ENCODE measurements around the gene ZNF385C. TPM values are rescaled to one million over a fixed set of nuclear protein-coding genes. Genes with fewer than 3 reads are reported as not detected.

Gene ZNF385C
- total and polyA plus RNA-seq, 4 donors, result 0.03 to 0.19 (median 0.06) TPM; not detected in 1

- peaks cover 0 to 4% (median 3%) of the 10 kb centered on the region in 4 donors for H3K4me1 ChIP-seq (ENCODE audit: control insufficient read depth in 4 of 4, insufficient read depth in 4 of 4, low read length in 3 of 4)
- H3K9me3 ChIP-seq (ENCODE audit: control insufficient read depth in 4 of 4, low read length in 3 of 4), result no peaks in the 10 kb centered on the region
- no peak overlapping the region for H3K27ac ChIP-seq (ENCODE audit: low read depth in 1 of 2, low read length in 2 of 2)
- H3K27me3 ChIP-seq (ENCODE audit: control insufficient read depth in 4 of 4, insufficient read depth in 4 of 4, low read length in 3 of 4), result no peaks in the 10 kb centered on the region
- WGBS, result 88% methylated on average over 14 of the region's 14 CpGs
- no peaks in the 10 kb centered on the region for H3K36me3 ChIP-seq (ENCODE audit: control insufficient read depth in 4 of 4, insufficient read depth in 3 of 4, low read depth in 1 of 4, low read length in 3 of 4)
- no peak overlapping the region for H3K9ac ChIP-seq (ENCODE audit: low read depth in 1 of 2, low read length in 2 of 2)
- TF ChIP-seq HNF4A (conservative IDR thresholded peaks at IDR 0.05), result no peak
- no peak for TF ChIP-seq NR2F2 (IDR thresholded peaks at IDR 0.05)
- no peak for TF ChIP-seq GABPA (IDR thresholded peaks at IDR 0.05 in 1 of 2, conservative IDR thresholded peaks at IDR 0.05 in 1 of 2)
- no peak for TF ChIP-seq SP1 (IDR thresholded peaks at IDR 0.05)
- TF ChIP-seq EGR1 (IDR thresholded peaks at IDR 0.05; ENCODE audit: low read depth in 2 of 2), result no peak
- no peak for TF ChIP-seq FOXA1 (IDR thresholded peaks at IDR 0.05)
- TF ChIP-seq CTCF (IDR thresholded peaks at IDR 0.05; ENCODE audit: low read depth, low read length, missing input control), result no peak
- no peak for TF ChIP-seq ATF3 (IDR thresholded peaks at IDR 0.05)
- TF ChIP-seq REST (IDR thresholded peaks at IDR 0.05), result no peak
- no peak for TF ChIP-seq RXRA (IDR thresholded peaks at IDR 0.05)
- TF ChIP-seq YY1 (IDR thresholded peaks at IDR 0.05), result no peak
- no peak for TF ChIP-seq JUND (IDR thresholded peaks at IDR 0.05)
- no peak for TF ChIP-seq TAF1 (conservative IDR thresholded peaks at IDR 0.05)
- no peak for TF ChIP-seq RAD21 (IDR thresholded peaks at IDR 0.05)
- TF ChIP-seq FOXA2 (IDR thresholded peaks at IDR 0.05), result no peak
- TF ChIP-seq HNF4G (IDR thresholded peaks at IDR 0.05), result no peak
- no peak for DNase-seq (ENCODE audit: low spot score)
- H3K4me3 ChIP-seq (ENCODE audit: low read depth in 1 of 3, low read length in 3 of 3), result no peak overlapping the region
Measured at GRCh38 chr17:42062681-42063080, 35.6 kb downstream of the ZNF385C start.

GRCh38 chr17:42061646-42062487, 36.4 kb downstream of the ZNF385C start:
- Histone ChIP-seq H3K27me3 (ENCODE audit: control insufficient read depth in 4 of 4, insufficient read depth in 4 of 4, low read length in 3 of 4) (no peaks in the 10 kb centered on the region), H3K36me3 (ENCODE audit: control insufficient read depth in 4 of 4, insufficient read depth in 3 of 4, low read depth in 1 of 4, low read length in 3 of 4) (no peaks in the 10 kb centered on the region), H3K4me1 (ENCODE audit: control insufficient read depth in 4 of 4, insufficient read depth in 4 of 4, low read length in 3 of 4) (no peaks in the 10 kb centered on the region), H3K27ac (ENCODE audit: low read depth in 1 of 2, low read length in 2 of 2) (no peak overlapping the region), H3K9ac (ENCODE audit: low read depth in 1 of 2, low read length in 2 of 2) (no peak overlapping the region), H3K4me3 (ENCODE audit: low read depth in 1 of 3, low read length in 3 of 3) (no peak overlapping the region), H3K9me3 (ENCODE audit: control insufficient read depth in 4 of 4, low read length in 3 of 4) (no peaks in the 10 kb centered on the region)
- 70% methylated on average over 5 of the region's 5 CpGs for WGBS
- DNase-seq (ENCODE audit: low spot score), result no peak
- no peak for TF ChIP-seq TAF1 (conservative IDR thresholded peaks at IDR 0.05)
- TF ChIP-seq HNF4A (conservative IDR thresholded peaks at IDR 0.05), result no peak
- TF ChIP-seq CTCF (IDR thresholded peaks at IDR 0.05; ENCODE audit: low read depth, low read length, missing input control), result no peak
- TF ChIP-seq REST (IDR thresholded peaks at IDR 0.05), result no peak
- TF ChIP-seq GABPA (IDR thresholded peaks at IDR 0.05 in 1 of 2, conservative IDR thresholded peaks at IDR 0.05 in 1 of 2), result no peak
- no peak for TF ChIP-seq FOXA2 (IDR thresholded peaks at IDR 0.05)
- no peak for TF ChIP-seq MAX (IDR thresholded peaks at IDR 0.05)
- TF ChIP-seq RXRA (IDR thresholded peaks at IDR 0.05), result no peak
- no peak for TF ChIP-seq FOXA1 (IDR thresholded peaks at IDR 0.05)
- no peak for TF ChIP-seq ATF3 (IDR thresholded peaks at IDR 0.05)
- no peak for TF ChIP-seq HNF4G (IDR thresholded peaks at IDR 0.05)
- no peak for TF ChIP-seq NR2F2 (IDR thresholded peaks at IDR 0.05)
- TF ChIP-seq JUND (IDR thresholded peaks at IDR 0.05), result no peak
- TF ChIP-seq RAD21 (IDR thresholded peaks at IDR 0.05), result no peak
- no peak for TF ChIP-seq SP1 (IDR thresholded peaks at IDR 0.05)
- no peak for TF ChIP-seq EGR1 (IDR thresholded peaks at IDR 0.05; ENCODE audit: low read depth in 2 of 2)
